GM12874 (cell line): ENCODE data around the gene S100A16.

Experiments
- TF ChIP-seq, protein P1 (sequence below): IDR thresholded peaks from 2 replicates; pipeline ENCODE4 v1.5.1; 2011; ENCODE audit warnings: low read depth, mild to moderate bottlenecking, control low read depth, low read length, moderate library complexity; ENCODE audit not compliant: insufficient read depth

The S100A16 gene

DNA sequence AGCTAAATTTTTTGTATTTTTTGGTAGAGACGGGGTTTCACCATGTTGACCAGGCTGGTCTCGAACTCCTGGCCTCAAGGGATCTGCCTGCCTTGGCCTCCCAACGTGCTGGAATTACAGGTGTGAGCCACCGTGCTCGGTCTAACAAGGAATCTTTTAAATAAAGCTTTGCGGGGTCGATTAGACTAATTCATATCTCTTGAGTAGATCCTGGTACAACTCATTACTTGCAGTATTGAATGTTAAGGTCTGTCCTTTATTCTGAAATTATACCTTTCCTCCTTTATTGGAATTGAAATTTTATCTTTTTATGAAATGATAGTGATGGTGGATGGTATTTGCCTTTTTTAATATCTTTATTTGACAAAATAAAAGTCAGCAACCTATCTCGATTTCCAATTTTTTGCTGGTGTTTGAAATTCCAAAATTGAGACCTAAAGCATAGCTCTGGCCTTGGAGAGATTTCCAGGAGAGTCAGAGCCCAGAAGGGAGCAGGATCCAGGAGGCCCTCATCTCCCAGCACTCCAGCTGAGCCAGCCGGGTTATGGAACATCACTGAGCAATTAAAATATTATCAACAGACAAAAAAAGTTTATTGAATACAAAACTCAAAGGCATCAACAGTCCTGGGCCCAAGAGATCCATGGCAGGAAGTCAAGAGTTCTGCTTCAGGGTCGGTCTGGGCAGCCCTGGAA is 52.0 kb downstream of the S100A16 start:
- TF ChIP-seq, protein P1, sequence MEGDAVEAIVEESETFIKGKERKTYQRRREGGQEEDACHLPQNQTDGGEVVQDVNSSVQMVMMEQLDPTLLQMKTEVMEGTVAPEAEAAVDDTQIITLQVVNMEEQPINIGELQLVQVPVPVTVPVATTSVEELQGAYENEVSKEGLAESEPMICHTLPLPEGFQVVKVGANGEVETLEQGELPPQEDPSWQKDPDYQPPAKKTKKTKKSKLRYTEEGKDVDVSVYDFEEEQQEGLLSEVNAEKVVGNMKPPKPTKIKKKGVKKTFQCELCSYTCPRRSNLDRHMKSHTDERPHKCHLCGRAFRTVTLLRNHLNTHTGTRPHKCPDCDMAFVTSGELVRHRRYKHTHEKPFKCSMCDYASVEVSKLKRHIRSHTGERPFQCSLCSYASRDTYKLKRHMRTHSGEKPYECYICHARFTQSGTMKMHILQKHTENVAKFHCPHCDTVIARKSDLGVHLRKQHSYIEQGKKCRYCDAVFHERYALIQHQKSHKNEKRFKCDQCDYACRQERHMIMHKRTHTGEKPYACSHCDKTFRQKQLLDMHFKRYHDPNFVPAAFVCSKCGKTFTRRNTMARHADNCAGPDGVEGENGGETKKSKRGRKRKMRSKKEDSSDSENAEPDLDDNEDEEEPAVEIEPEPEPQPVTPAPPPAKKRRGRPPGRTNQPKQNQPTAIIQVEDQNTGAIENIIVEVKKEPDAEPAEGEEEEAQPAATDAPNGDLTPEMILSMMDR: no peak

DNA sequence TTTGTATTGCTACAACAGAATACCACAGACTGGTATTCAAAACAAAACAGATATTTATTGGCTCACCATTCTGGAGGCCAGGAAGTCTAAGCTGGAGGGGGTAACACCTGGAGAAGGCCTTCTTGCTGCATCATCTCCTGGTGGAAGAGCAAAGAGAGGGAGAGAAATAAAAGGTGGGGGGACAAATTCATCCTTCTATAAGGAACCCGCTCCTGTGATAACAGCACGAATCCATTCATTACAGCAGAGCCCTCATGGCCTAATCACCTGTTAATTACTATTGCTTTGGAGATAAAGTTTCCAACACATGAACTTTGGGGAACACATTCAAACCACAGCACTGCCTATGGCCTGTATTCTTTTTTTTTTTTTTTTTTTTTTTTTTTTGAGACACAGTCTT is 52.7 kb downstream of the S100A16 start:
- TF ChIP-seq, protein P1: no peak

DNA sequence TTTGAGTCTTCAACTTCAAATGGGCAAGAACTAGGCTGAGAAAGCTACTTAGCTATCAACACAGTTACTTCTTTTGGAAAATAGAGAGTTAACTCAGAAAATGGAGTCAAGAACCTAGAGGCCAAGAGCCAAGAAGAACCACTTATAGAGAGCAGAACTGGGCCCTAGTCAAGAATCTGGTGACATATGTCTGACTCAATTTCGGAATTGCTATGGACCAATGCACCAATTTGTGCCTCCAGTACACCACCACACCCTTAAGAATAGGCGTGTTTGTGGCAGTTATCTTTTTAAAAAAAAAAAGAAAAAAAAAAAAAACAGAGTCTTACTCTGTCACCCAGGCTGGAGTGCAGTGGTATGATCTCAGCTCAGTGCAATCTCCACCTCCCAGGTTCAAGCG is 55.1 kb downstream of the S100A16 start:
- TF ChIP-seq, protein P1: no peak
